Peyer's patch (tissue), 4 donors: Measurements from ENCODE around the gene FKBP2. TPM values are rescaled to one million over a fixed set of nuclear protein-coding genes. Genes with fewer than 3 reads are reported as not detected.

ENCODE experiments used
- DNase-seq, 3 donors: peaks; one replicate each; pipeline ENCODE4 v3.0.0-alpha.2; 2017 to 2019
- H3K27ac ChIP-seq, 4 donors: fragments of 200-600 bp; sonication (generic); one replicate each; pipeline ENCODE4 v1.5.1; 2016 to 2019
- H3K27me3 ChIP-seq, 2 donors: fragments of 200-600 bp; sonication (generic); one replicate each; pipeline ENCODE4 v1.5.1; 2019
- H3K36me3 ChIP-seq, 3 donors: fragments of 200-600 bp; sonication (generic); one replicate each; pipeline ENCODE4 v1.5.1; 2016 to 2019
- H3K4me1 ChIP-seq, 4 donors: fragments of 200-600 bp; sonication (generic); one replicate each; pipeline ENCODE4 v1.5.1; 2016 to 2019
- H3K4me3 ChIP-seq, 4 donors: fragments of 200-600 bp; sonication (generic); 1 replicate in 3 of 4; 2 replicates in 1 of 4; pipeline ENCODE4 v1.5.1; 2016 to 2019; ENCODE audit warnings: mild to moderate bottlenecking in 1 of 4
- H3K9me3 ChIP-seq, 4 donors: fragments of 200-600 bp; sonication (generic); one replicate each; pipeline ENCODE4 v1.5.1; 2016 to 2019; ENCODE audit warnings: mild to moderate bottlenecking in 1 of 4
- CTCF ChIP-seq, 6 experiments: fragments of 450-650 bp in 4 of 6; fragments of 200-600 bp in 2 of 6; sonication (generic) in 1 of 6; IDR thresholded peaks; one replicate each; pipeline ENCODE4 v1.5.1; 2017 to 2019; ENCODE audit warnings: antibody characterized with exemption in 6 of 6, mild to moderate bottlenecking in 3 of 6, moderate library complexity in 1 of 6
- POLR2A ChIP-seq, 2 donors: fragments of 450-650 bp; IDR thresholded peaks; one replicate each; pipeline ENCODE4 v1.5.1; 2017; ENCODE audit warnings: antibody characterized with exemption in 2 of 2, mild to moderate bottlenecking in 2 of 2, moderate library complexity in 2 of 2
- total RNA-seq, 4 donors: library from RNA; depleted of rRNA; stranded (reverse); fragments of >200 nt; gene quantifications; one replicate each; pipeline ENCODE4 v1.1.0, GENCODE V29; 2016

Gene FKBP2
- total RNA-seq, 4 donors from 2014 or later, result 46.2 to 101 (median 94.0) TPM

- no peaks in the 10 kb centered on the region for H3K9me3 ChIP-seq
- peak in 1 of 3 donors; percentile 48 for DNase-seq
- H3K27ac ChIP-seq, result no peak overlapping the region
- H3K4me3 ChIP-seq, result peak overlapping the region; percentile 5 to 47 (median 44)
- no peaks in the 10 kb centered on the region for H3K36me3 ChIP-seq
- TF ChIP-seq POLR2A (IDR thresholded peaks at IDR 0.05) (no peak), CTCF (IDR thresholded peaks at IDR 0.05) (no peak)
- peaks cover 0 to 16% (median 11%) of the 10 kb centered on the region in 4 donors for H3K4me1 ChIP-seq
- H3K27me3 ChIP-seq, result peaks cover 0 to 41% of the 10 kb centered on the region in 2 donors
Measured at GRCh38 chr11:64291752-64292459, 51.0 kb downstream of the FKBP2 start.

- TF ChIP-seq POLR2A (IDR thresholded peaks at IDR 0.05), result no peak
- no peak for TF ChIP-seq CTCF (IDR thresholded peaks at IDR 0.05)
- Histone ChIP-seq H3K27me3 (peaks cover 0 to 48% of the 10 kb centered on the region in 2 donors), H3K9me3 (no peaks in the 10 kb centered on the region), H3K4me3 (peak overlapping the region; percentile 5 to 47 (median 44)), H3K36me3 (no peaks in the 10 kb centered on the region), H3K4me1 (peaks cover 0 to 16% (median 11%) of the 10 kb centered on the region in 4 donors), H3K27ac (no peak overlapping the region)
- DNase-seq, result peak in 1 of 3 donors; percentile 43
Measured at GRCh38 chr11:64292460-64293254, 51.8 kb downstream of the FKBP2 start.

Other genes starting within 250 kb of the FKBP2 start
- gene FLRT1, start 205.2 kb upstream of the FKBP2 start, total RNA-seq, result under 1 TPM in 1 of 4 donors, not detected in 3; 0.27 TPM
- gene MACROD1, start 75.0 kb upstream of the FKBP2 start, total RNA-seq, result 10 to 100 TPM; 17.1 to 30.0 (median 29.3) TPM
- gene STIP1, start 54.9 kb upstream of the FKBP2 start, total RNA-seq, result 100 to 1,000 TPM in 1 of 4 donors, 10 to 100 TPM in 3; 50.3 to 106 (median 67.0) TPM
- gene FERMT3, start 34.4 kb upstream of the FKBP2 start, total RNA-seq, result 10 to 100 TPM; 15.1 to 94.1 (median 23.2) TPM
- 10 to 100 TPM; 82.5 to 90.2 (median 87.4) TPM for gene TRPT1, start 14.9 kb upstream of the FKBP2 start, total RNA-seq
- gene NUDT22, start 14.8 kb upstream of the FKBP2 start, total RNA-seq, result 100 to 1,000 TPM; 145 to 190 (median 156) TPM
- gene DNAJC4, start 10.5 kb upstream of the FKBP2 start, total RNA-seq, result 10 to 100 TPM; 42.9 to 95.0 (median 80.3) TPM
- 10 to 100 TPM; 21.7 to 66.8 (median 42.5) TPM for gene VEGFB, start 6.5 kb upstream of the FKBP2 start, total RNA-seq
- 100 to 1,000 TPM in 1 of 4 donors, 10 to 100 TPM in 3; 78.7 to 101 (median 99.0) TPM for gene PPP1R14B, start 5.8 kb downstream of the FKBP2 start, total RNA-seq
- 100 to 1,000 TPM; 196 to 453 (median 359) TPM for gene PLCB3, start 10.4 kb downstream of the FKBP2 start, total RNA-seq
- gene BAD, start 43.6 kb downstream of the FKBP2 start, total RNA-seq, result 10 to 100 TPM; 57.4 to 91.8 (median 63.7) TPM
- gene GPR137, start 44.8 kb downstream of the FKBP2 start, total RNA-seq, result 10 to 100 TPM in 3 of 4 donors, 1 to 10 TPM in 1; 5.8 to 49.7 (median 26.3) TPM
- not detected for gene KCNK4, start 50.2 kb downstream of the FKBP2 start, total RNA-seq
- 1 to 10 TPM in 1 of 4 donors, not detected in 3; 9.9 TPM for gene CATSPERZ, start 59.3 kb downstream of the FKBP2 start, total RNA-seq
- 100 to 1,000 TPM; 151 to 460 (median 341) TPM for gene ESRRA, start 64.4 kb downstream of the FKBP2 start, total RNA-seq
- gene TRMT112, start 76.5 kb downstream of the FKBP2 start, total RNA-seq, result 100 to 1,000 TPM in 1 of 4 donors, 10 to 100 TPM in 3; 55.3 to 163 (median 63.1) TPM
- gene PRDX5, start 77.0 kb downstream of the FKBP2 start, total RNA-seq, result 100 to 1,000 TPM; 202 to 345 (median 268) TPM
- gene CCDC88B, start 99.1 kb downstream of the FKBP2 start, total RNA-seq, result 10 to 100 TPM; 31.7 to 99.0 (median 43.9) TPM
- gene RPS6KA4, start 118.1 kb downstream of the FKBP2 start, total RNA-seq, result 10 to 100 TPM; 27.8 to 95.7 (median 40.1) TPM